ES-I3 (cell line): ENCODE measurements around the gene LCE7A.

Source experiments
- H3K36me3 ChIP-seq: 2 replicates; pipeline ENCODE4 v1.6.1; 2013; ENCODE audit warnings: mild to moderate bottlenecking, low read length, control low read depth, moderate library complexity; ENCODE audit not compliant: insufficient read depth
- H3K4me1 ChIP-seq: 2 replicates; pipeline ENCODE4 v1.6.1; 2013; ENCODE audit warnings: mild to moderate bottlenecking, control low read depth, low read length; ENCODE audit not compliant: insufficient read depth
- H3K9ac ChIP-seq: 2 replicates; pipeline ENCODE4 v1.6.1; 2013; ENCODE audit warnings: low read depth, mild to moderate bottlenecking, low read length, moderate library complexity
- H3K9me3 ChIP-seq: 2 replicates; pipeline ENCODE4 v1.6.1; 2013; ENCODE audit warnings: mild to moderate bottlenecking, low read length, moderate library complexity; ENCODE audit not compliant: control insufficient read depth, insufficient read depth

The LCE7A gene

DNA sequence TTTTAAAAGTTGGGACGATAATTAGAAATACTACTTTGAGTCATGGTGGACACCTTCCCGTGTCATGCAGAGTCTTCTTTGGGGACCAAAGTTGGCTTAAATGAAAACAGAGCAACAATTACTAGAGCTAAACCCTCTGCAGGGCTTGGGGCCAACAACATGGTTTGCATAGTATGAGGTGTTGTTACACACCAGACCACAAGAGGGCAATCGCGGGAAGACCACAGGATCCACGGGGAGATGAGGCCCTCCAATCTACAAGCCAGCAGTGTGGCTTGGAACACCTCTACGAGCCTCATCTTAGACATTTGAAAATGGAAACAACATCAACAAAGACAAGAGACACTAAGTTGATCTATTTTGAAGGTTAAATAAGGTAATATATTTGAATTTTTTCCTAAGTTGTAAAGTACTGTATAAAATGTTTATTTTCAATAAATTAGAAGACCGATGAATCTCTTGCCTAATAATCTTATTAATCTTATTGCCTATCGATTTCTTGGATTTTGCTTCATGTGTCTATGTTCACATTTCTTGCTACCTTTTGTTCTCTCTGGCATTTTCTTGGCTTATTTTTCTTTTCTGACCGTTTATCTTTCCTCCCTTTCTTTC is 10.1 kb downstream of the LCE7A start:
- no peak overlapping the region for H3K9ac ChIP-seq
- H3K4me1 ChIP-seq, result no peaks in the 10 kb centered on the region
- H3K9me3 ChIP-seq, result no peaks in the 10 kb centered on the region
- H3K36me3 ChIP-seq, result no peaks in the 10 kb centered on the region

DNA sequence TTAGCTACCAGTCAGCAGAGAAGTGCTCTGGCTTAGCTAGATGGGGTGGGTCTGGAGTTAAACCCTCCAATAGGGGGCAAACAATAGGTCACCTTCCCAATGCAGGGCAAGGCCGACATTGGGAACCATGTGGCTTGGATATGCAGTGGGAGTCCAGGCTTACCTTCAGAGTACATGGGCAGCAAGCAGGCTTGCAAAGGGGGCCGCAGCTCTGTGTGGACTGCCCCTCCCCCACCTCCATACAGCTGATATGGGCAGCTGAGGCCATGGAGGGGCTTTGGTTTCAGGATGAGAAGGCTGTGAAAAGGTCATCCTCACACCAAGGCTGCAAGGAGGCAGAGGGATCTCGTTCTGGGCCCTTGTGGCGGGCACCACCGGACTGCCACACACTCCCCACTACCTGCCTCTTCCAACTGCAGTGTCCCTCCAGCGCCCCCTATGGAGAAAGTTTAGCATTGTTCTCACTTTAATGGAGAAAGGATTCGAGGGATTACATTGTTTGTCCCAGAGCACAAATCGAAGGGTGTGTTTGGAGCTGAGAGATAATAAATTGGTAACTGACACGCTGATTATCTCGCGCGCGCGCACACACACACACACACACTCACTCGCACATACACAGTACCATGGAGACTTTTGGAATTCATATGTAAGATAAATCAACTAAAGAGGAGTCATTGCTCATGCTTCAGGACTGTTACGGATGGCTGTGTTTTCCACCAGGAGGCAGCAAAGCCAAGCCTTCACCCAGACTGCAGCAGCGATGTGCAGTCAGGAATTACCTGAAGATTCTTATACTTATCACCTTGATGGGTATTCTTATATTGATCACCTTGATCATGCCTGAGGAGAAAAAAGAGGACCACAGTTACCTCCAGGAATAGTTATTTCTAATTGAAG is 11.3 kb downstream of the LCE7A start:
- no peaks in the 10 kb centered on the region for H3K9me3 ChIP-seq
- peak overlapping the region; percentile 17; the same call in 1 of the 2 replicates for H3K9ac ChIP-seq
- no peaks in the 10 kb centered on the region for H3K4me1 ChIP-seq
- no peaks in the 10 kb centered on the region for H3K36me3 ChIP-seq

DNA sequence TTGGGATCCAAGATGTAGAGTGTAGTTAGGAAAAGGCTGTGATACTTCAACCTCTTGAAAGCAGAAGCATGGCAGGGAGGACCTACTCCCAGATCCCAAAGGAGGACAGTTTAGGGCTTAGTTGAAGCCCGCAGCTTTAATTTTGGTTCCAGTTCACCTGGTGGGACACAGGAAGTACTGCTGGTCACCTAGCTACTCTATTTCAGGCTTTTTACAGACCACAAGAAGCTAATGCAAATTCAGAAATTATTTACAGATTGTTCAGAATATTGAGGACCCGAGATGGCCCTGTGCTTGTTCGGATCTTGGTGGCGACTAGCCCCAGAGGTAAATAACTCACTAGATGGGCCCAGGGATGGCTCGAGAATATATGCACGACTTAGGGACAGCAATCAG is 11.9 kb downstream of the LCE7A start:
- H3K9me3 ChIP-seq, result no peaks in the 10 kb centered on the region
- no peak overlapping the region for H3K9ac ChIP-seq
- H3K4me1 ChIP-seq, result no peaks in the 10 kb centered on the region
- no peaks in the 10 kb centered on the region for H3K36me3 ChIP-seq

DNA sequence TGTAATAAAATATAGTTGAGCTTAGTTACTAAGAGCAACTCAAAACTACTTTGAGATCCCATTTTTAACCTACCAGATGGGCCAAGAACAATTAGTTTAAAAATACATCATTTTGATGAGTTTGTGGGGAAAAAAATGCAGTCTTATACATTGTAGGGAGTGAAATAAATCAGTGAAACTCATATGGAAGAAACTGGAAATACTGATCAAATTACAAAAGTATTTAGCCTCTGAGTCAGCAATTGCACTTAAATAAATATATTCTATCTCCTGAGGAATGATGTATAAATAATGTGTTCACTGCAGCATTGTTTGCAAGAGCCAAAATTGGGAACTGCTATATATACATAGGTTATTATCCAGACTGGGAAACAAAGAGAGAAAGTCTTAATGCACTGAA is 13.7 kb downstream of the LCE7A start:
- no peaks in the 10 kb centered on the region for H3K4me1 ChIP-seq
- no peak overlapping the region for H3K9ac ChIP-seq
- no peaks in the 10 kb centered on the region for H3K9me3 ChIP-seq
- no peaks in the 10 kb centered on the region for H3K36me3 ChIP-seq

DNA sequence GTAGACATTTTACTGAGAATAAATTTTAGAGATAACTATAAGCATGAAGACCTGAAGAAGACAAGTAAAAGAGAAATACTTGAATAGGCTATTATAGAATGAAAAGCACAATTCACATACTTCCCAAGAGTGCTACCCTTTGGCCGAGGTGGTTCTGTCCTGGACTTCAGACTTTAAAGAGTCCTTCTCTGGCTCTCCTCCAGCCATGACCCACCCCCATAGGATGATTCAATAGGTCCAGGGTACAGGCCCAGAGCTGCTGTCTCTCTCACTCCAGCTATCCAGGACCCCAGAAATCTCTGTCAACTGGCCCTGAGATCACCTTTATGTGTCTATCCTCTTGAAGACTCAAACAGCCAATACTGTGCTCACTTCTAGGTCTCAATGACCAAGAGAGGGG is 17.0 kb downstream of the LCE7A start:
- Histone ChIP-seq H3K36me3 (no peaks in the 10 kb centered on the region), H3K9ac (no peak overlapping the region), H3K4me1 (no peaks in the 10 kb centered on the region), H3K9me3 (no peaks in the 10 kb centered on the region)

DNA sequence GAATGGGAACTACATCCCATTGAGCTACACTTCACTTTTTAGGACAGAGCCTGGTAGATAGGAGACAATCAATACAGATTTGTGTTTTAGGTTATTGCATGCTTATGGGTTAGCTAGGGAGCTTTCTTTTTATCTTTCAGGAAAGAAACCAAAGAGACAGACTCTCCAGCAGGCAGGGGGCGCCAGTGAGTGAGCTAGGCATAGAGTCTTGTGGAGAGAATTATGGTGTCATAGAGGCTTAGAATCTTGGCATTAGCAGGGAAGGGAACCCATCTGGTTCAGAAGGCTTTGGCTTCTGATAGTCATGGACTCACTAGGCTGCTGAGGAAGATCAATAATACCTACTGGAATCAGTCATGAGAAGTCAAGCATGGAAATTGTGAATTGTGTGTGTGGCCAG is 18.2 kb downstream of the LCE7A start, which contains the start of gene SMCP:
Gene SMCP, plus strand, starts transcription at position 281 of the 400 bp plus-strand sequence. CDS start 6,101 bp downstream, outside the sequence.
- Histone ChIP-seq H3K9me3 (no peaks in the 10 kb centered on the region), H3K9ac (no peak within 1 kb of the TSS)

DNA sequence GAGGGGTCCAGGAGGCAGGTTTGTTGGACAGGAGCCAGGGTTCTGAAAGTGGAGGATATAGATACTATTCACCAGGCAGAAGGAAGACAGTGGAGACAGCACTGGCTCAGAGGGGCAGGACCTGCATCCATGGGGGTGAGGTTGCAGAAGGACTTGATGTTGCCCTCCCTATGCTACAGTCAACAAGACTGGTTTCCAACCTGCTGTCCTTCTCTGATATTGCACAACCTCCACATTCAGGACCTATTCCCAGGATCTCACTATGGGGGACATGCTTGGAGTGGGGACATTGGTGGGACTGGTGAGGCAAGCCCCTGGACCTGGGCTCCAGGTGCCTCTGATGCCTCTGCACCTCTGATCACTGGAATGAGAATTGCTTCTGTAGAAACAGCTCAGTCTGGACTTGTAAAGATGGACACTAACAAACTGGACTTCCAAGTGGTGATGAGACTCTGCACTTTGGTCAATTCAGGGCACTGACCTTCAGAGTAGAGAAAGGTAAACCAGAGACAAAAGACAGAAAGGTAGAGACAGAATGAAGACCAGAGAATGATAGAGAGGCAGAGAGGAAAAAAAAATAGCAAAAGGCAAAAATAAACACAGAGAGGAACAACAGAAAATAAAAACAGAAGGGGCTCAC is 19.9 kb downstream of the LCE7A start:
- no peaks in the 10 kb centered on the region for H3K4me1 ChIP-seq
- no peak overlapping the region for H3K9ac ChIP-seq
- no peaks in the 10 kb centered on the region for H3K36me3 ChIP-seq
- H3K9me3 ChIP-seq, result no peaks in the 10 kb centered on the region

More for the DNA sequence above, 18.2 kb downstream of the LCE7A start, which contains the start of gene SMCP:
- H3K36me3 ChIP-seq, result no peaks in the 10 kb centered on the region
- H3K4me1 ChIP-seq, result no peaks in the 10 kb centered on the region

DNA sequence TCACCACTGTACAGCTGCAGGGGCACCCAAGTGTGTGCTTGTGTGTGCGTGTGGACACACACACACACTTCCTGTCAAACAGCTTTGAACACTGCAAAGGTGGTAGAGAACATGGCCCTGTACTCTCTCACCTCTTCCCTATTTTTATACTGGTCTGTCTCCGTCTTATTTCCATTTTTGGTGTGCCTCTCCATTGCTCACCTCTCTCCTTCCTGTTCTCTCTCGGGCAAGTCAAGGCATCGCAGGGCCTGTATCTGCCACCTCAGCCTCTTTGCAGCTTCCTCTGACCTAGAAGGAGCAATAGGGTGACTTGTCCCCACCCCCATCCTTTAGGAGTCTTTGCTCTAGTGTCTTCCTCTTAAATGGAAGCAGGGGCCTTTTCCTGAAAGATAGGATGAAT is 20.5 kb downstream of the LCE7A start:
- Histone ChIP-seq H3K9me3 (no peaks in the 10 kb centered on the region), H3K4me1 (no peaks in the 10 kb centered on the region), H3K9ac (no peak overlapping the region), H3K36me3 (no peaks in the 10 kb centered on the region)

DNA sequence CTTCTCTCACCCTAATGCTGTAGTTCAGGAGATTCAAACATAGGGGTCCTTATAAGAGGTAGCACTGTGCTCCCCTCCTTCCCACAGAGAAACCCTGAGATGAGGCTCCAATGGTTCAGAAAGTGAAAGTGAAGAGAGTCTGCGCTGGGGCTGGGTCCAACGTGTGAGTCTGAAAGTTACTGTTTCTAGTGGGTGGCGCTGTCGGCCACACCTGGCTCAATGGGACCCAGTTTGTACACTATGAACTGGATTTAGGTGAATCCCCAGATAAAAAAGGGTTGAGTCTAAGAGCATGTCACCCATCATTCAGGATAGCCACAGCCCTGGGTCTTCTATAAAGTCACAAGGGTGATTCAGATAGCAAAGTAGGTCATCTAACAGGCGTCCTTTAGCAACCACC is 21.1 kb downstream of the LCE7A start:
- no peaks in the 10 kb centered on the region for H3K36me3 ChIP-seq
- no peak overlapping the region for H3K9ac ChIP-seq
- H3K4me1 ChIP-seq, result no peaks in the 10 kb centered on the region
- H3K9me3 ChIP-seq, result no peaks in the 10 kb centered on the region

DNA sequence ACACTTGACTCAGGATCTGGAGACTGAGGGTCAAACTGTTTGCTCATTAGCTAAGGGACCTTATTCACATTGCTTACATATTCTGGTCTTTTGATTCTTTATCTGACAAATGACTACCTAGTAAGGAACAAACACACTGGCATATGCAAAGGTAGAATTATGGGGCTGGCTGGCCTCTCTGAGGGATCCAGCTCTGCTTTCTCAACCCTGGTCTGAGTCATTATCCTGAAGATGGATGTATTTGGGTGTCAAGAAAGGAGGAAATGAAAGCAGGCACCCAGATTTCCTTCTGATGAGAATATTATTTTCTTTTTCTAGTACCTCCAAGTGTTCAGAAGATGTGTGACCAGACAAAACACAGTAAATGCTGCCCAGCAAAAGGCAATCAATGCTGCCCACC is 24.3 kb downstream of the LCE7A start:
- no peaks in the 10 kb centered on the region for H3K36me3 ChIP-seq
- no peaks in the 10 kb centered on the region for H3K4me1 ChIP-seq
- H3K9me3 ChIP-seq, result no peaks in the 10 kb centered on the region
- H3K9ac ChIP-seq, result no peak overlapping the region

DNA sequence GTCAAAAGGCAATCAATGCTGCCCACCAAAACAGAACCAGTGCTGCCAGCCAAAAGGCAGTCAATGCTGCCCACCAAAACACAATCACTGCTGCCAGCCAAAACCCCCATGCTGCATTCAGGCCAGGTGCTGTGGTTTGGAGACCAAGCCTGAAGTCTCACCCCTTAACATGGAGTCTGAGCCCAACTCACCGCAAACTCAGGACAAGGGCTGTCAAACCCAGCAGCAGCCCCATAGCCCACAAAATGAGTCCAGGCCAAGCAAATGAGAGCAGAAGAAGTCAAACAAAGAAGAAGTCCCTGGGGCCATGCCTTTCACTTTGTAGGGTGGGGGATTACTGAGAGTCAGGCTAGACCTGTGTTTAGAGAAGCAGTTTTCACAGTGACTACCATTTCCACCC is 24.7 kb downstream of the LCE7A start:
- Histone ChIP-seq H3K9me3 (no peaks in the 10 kb centered on the region), H3K9ac (no peak overlapping the region), H3K4me1 (no peaks in the 10 kb centered on the region)

DNA sequence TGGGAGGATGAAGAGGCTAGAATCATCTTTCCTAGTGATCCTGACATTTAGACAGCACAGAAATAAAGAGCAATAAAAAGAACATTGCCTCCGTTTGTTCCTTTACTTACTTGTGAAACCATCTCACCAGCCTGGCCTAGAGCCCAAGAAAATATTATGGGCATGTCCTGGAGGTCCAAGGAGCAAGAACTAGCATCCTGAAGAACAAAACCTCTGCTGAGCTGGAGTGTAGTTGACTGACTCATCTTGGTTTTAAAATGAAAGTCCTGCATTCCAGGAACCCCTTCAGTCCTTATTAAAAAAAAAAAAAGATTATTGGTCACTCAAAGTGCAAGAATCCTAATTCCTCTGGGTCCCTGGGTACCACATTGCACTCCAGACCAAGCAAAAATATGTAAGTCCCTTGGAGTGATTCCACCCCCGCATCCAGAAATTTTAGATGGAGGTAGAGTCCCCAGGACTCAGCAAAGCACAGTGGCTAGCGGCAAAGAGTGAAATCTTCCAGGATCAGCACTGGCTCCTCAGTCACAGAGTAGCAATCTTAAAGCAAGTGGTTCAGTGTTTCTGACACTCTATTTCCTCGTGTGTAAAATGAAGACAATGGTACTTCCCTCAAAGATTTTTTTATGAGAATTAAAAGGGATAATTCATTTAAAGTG is 25.3 kb downstream of the LCE7A start:
- H3K9ac ChIP-seq, result no peak overlapping the region
- no peaks in the 10 kb centered on the region for H3K9me3 ChIP-seq
- no peaks in the 10 kb centered on the region for H3K4me1 ChIP-seq
- no peaks in the 10 kb centered on the region for H3K36me3 ChIP-seq

More for the DNA sequence above, 24.7 kb downstream of the LCE7A start:
- H3K36me3 ChIP-seq, result no peaks in the 10 kb centered on the region

DNA sequence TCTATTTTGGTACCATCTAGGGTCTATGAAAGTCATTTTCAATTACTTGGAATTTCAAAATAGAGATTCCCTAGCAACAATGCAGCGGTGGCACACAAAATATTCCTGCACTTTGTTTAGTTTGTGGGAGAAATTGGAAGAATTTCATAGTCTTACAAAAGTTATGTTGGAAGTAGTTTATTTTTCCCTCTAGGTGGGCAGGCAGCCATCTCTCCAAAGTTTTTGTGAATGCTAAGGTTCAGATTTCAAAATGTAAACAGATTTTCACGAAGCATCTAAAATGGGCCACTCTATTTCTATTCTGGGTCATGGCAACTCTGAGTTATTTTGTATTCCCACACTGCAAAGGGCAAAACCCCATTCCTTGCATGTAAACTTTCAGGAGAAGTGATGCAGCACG is 26.3 kb downstream of the LCE7A start:
- H3K4me1 ChIP-seq, result no peaks in the 10 kb centered on the region
- H3K9ac ChIP-seq, result no peak overlapping the region
- no peaks in the 10 kb centered on the region for H3K9me3 ChIP-seq
- no peaks in the 10 kb centered on the region for H3K36me3 ChIP-seq

DNA sequence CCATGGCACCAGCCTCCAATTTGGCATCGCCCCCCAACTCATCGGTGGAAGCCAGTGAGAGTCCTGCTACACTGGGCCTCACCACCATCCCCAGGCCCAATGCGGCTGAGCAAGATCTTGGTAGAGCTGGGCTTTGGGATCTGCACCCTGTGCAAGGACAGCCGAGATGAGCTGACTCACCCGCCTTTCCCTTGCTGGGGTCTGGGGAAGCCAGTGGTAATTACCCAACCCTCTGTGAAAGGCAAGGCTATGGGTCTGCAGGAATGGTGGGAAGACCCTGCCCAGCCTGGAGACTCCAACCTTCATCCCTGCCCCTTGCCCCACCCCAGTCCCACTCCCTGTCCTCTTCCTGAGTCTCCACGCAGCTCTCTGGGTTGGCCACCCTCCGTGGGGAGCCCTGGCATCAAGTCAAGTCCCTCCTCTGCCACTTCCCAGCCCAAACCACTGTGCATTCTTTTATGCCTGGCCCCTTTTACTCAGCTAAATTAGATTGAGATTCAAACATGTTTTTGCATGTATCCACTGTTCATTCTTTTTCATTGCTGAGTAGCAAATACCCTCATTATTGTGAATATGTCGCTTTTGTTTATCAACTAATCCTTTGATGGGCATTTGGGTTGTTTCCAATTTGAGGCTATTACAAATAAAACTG is 27.1 kb downstream of the LCE7A start:
- no peaks in the 10 kb centered on the region for H3K36me3 ChIP-seq
- no peaks in the 10 kb centered on the region for H3K9me3 ChIP-seq
- no peak overlapping the region for H3K9ac ChIP-seq
- no peaks in the 10 kb centered on the region for H3K4me1 ChIP-seq
